NT2/D1 (cell line): ENCODE measurements around the gene RGMA.

ENCODE experiments used
- DNase-seq: peaks from one replicate; pipeline ENCODE4 v3.0.0-alpha.2; 2011; ENCODE audit warnings: low read depth, low spot score
- H3K27me3 ChIP-seq: 2 replicates; pipeline ENCODE4 v1.6.0; 2011; ENCODE audit warnings: mild to moderate bottlenecking; ENCODE audit not compliant: insufficient read length, insufficient read depth
- H3K36me3 ChIP-seq: 2 replicates; pipeline ENCODE4 v1.6.1; 2011; ENCODE audit warnings: mild to moderate bottlenecking, low read length, mixed read lengths; ENCODE audit not compliant: insufficient read depth, insufficient read length
- H3K4me1 ChIP-seq: 2 replicates; pipeline ENCODE4 v1.5.1; 2011; ENCODE audit not compliant: insufficient read depth, insufficient read length
- H3K4me3 ChIP-seq: 2 replicates; pipeline ENCODE4 v1.5.1; 2011; ENCODE audit warnings: low read depth; ENCODE audit not compliant: insufficient read length
- H3K9ac ChIP-seq: 2 replicates; pipeline ENCODE4 v1.6.0; 2011; ENCODE audit warnings: low read depth; ENCODE audit not compliant: insufficient read length
- H3K9me3 ChIP-seq: 2 replicates; pipeline ENCODE4 v1.5.1; 2011; ENCODE audit warnings: mild to moderate bottlenecking, low read length; ENCODE audit not compliant: insufficient read depth
- SUZ12 ChIP-seq: IDR thresholded peaks from 2 replicates; pipeline ENCODE4 v1.6.1; 2011; ENCODE audit not compliant: insufficient read length, insufficient read depth; ENCODE audit errors: extremely low read depth
- YY1 ChIP-seq: IDR thresholded peaks from 2 replicates; pipeline ENCODE4 v1.6.1; 2011; ENCODE audit not compliant: insufficient read length, insufficient read depth
- ZNF274 ChIP-seq: IDR thresholded peaks from 2 replicates; pipeline ENCODE4 v1.6.1; 2011; ENCODE audit warnings: mild to moderate bottlenecking, low read depth, low read length

The RGMA gene, protein sequence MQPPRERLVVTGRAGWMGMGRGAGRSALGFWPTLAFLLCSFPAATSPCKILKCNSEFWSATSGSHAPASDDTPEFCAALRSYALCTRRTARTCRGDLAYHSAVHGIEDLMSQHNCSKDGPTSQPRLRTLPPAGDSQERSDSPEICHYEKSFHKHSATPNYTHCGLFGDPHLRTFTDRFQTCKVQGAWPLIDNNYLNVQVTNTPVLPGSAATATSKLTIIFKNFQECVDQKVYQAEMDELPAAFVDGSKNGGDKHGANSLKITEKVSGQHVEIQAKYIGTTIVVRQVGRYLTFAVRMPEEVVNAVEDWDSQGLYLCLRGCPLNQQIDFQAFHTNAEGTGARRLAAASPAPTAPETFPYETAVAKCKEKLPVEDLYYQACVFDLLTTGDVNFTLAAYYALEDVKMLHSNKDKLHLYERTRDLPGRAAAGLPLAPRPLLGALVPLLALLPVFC

DNA sequence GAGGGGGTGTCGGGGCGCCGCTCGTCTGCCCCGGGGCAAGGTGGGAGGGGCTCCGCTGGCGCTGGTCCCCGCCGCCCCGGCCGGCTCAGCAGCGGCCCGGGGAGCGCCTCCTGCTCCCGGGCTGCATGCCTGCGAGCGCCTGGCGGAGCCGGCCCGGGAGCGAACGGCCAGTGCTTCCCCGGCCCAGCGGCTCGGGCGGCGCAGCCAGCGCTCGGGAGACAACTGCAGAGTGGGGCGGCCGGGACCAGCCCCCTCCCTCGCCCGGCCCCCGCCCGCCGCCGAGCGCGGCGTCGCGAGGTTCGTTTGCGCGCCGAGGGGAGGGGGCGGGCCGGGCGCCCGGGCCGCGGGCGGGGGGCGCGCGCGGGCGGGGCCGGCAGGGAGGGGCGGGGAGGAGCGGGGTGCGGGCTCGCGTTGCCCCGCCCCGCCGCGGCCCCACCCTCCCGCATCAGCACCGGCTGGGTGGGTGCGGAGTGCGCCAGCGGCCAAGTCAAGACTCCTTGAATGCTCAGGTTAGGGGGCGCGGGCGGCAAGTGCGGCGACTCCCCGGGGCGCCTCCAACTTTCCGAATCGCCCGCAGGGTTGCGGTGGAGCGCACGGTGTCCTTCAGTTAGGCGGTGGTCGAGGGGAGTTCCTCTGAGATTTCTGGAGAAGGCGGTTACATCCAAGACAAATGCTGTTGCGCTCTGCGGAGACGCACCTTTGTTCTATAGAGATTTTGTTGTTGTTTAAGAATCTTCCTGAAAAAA, at the start of gene RGMA:
TSS of gene RGMA (minus strand) at position 231 of the 746 bp plus-strand sequence. CDS start 279 bp downstream, outside the sequence.
- Histone ChIP-seq H3K36me3 (no peaks in the 10 kb centered on the region), H3K9me3 (no peaks in the 10 kb centered on the region), H3K4me1 (no peaks in the 10 kb centered on the region), H3K4me3 (peak within 1 kb of the TSS; percentile 59), H3K9ac (peak within 1 kb of the TSS; percentile 74), H3K27me3 (peaks cover 82% of the 10 kb centered on the region)
- DNase-seq: no peak
- no peak for TF ChIP-seq SUZ12
- TF ChIP-seq YY1: no peak
- no peak for TF ChIP-seq ZNF274

- H3K4me1 ChIP-seq: peaks cover 7% of the 10 kb centered on the region
- H3K9me3 ChIP-seq: no peaks in the 10 kb centered on the region
- no peaks in the 10 kb centered on the region for H3K36me3 ChIP-seq
- TF ChIP-seq ZNF274 (no peak), SUZ12 (no peak), YY1 (no peak)
- H3K27me3 ChIP-seq: peaks cover 76% of the 10 kb centered on the region
- no peak for DNase-seq
- no peak overlapping the region for H3K4me3 ChIP-seq
- no peak overlapping the region for H3K9ac ChIP-seq
These were observed 47.6 kb upstream of the RGMA start for GRCh38 chr15:93136606-93137005.

- no peak for DNase-seq
- H3K36me3 ChIP-seq: no peaks in the 10 kb centered on the region
- H3K9ac ChIP-seq: no peak overlapping the region
- H3K27me3 ChIP-seq: peaks cover 76% of the 10 kb centered on the region
- H3K9me3 ChIP-seq: no peaks in the 10 kb centered on the region
- peaks cover 7% of the 10 kb centered on the region for H3K4me1 ChIP-seq
- H3K4me3 ChIP-seq: no peak overlapping the region
- TF ChIP-seq ZNF274 (no peak), YY1 (no peak), SUZ12 (no peak)
These were observed 47.0 kb upstream of the RGMA start for GRCh38 chr15:93135997-93136397.

DNA sequence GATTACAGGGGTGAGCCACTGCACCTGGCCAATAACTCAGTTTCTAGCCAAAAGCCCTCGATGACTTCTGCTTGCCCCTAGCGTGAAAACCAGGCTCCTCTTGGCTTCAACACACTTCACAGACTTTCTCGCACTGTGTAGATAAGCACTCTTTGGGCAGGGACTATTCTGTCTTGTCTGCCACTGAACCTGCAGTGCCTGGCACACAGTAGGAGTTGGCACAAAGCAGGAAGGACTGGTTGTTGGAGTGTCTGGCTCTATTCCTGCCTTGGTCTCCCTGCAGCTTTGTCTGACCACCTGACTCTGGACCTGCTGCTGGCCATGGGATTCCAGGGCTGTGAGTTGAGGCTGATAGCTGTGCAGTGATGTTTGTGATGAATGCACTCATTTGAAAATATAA, 46.4 kb upstream of the RGMA start:
- H3K4me1 ChIP-seq: peaks cover 7% of the 10 kb centered on the region
- no peak overlapping the region for H3K4me3 ChIP-seq
- TF ChIP-seq YY1 (no peak), ZNF274 (no peak), SUZ12 (no peak)
- no peaks in the 10 kb centered on the region for H3K36me3 ChIP-seq
- peaks cover 77% of the 10 kb centered on the region for H3K27me3 ChIP-seq
- H3K9me3 ChIP-seq: no peaks in the 10 kb centered on the region
- no peak for DNase-seq
- no peak overlapping the region for H3K9ac ChIP-seq

GRCh38 chr15:93131485-93132095, 42.6 kb upstream of the RGMA start:
- Histone ChIP-seq H3K4me3 (no peak overlapping the region), H3K27me3 (peaks cover 59% of the 10 kb centered on the region), H3K36me3 (no peaks in the 10 kb centered on the region), H3K9me3 (no peaks in the 10 kb centered on the region), H3K9ac (no peak overlapping the region), H3K4me1 (peaks cover 4% of the 10 kb centered on the region)
- TF ChIP-seq SUZ12 (no peak), ZNF274 (no peak), YY1 (no peak)
- DNase-seq: no peak

DNA sequence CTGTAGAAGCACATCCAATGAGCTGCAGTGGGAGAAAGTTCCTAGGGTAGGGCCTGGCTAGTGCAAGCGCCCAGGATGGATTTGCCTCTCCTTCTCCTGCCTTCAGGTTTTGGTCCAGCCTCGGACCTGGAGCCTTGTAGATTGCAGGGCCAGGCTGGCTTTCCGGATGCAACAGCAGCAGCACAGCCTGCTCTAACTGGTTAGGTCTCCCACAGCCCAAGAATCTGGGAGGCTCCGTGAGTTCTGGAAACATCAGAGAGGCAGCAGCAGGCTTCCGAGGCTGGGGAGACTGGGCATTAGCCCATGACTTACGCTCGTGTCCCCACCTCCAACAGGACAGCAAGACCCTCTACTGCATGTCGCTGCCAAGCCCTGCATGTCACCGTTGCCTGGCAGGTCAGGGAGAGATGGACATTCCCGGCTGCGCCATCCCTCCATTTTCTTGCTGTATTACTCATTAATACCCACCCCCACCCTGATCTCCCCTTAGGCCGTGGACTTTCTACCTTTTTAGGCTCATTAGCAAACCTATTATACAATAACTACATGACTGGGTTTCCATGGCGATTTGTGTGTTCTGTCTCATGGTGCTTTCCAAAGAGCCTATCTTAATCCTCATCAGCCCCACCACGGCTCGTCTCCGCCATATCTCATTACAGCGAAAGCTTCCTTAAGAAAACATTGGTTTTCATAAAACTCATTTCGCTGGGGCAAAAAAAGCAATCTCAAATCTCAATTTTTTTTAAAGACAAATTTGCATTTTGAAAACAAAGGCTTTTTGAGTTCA, 40.9 kb upstream of the RGMA start:
- Histone ChIP-seq H3K4me3 (no peak overlapping the region), H3K9me3 (no peaks in the 10 kb centered on the region), H3K9ac (no peak overlapping the region), H3K36me3 (no peaks in the 10 kb centered on the region), H3K27me3 (peaks cover 50% of the 10 kb centered on the region), H3K4me1 (no peaks in the 10 kb centered on the region)
- TF ChIP-seq SUZ12 (no peak), ZNF274 (no peak), YY1 (no peak)
- no peak for DNase-seq
